Lung (tissue), 12 donors: ENCODE data around the gene NOP16. TPM values are rescaled to one million over a fixed set of nuclear protein-coding genes. Genes with fewer than 3 reads are reported as not detected.
A peak's percentile ranks its signal among the peaks of the same experiment; 100 is the strongest.

Experiments used
- ATAC-seq: fragments of 200-7000 bp; cut with Tn5 transposase; one replicate; pipeline ENCODE4 v1.9.1; 2020; ENCODE audit warnings: moderate number of reproducible peaks; ENCODE audit not compliant: insufficient read depth, low FRiP score
- DNase-seq, 3 donors: peaks; one replicate each; pipeline ENCODE4 v3.0.0-alpha.2; 2013 to 2017
- H3K27ac ChIP-seq, 2 donors: one replicate each; pipeline ENCODE4 v1.5.1; 2013; ENCODE audit warnings: mild to moderate bottlenecking in 2 of 2, moderate library complexity in 2 of 2, control low read depth in 1 of 2, inconsistent platforms in 1 of 2, low read depth in 1 of 2, low read length in 1 of 2
- H3K27me3 ChIP-seq, 3 donors: one replicate each; pipeline ENCODE4 v1.5.1; 2013; ENCODE audit warnings: low read length in 2 of 3; ENCODE audit not compliant: control insufficient read depth in 3 of 3, insufficient read depth in 3 of 3
- H3K36me3 ChIP-seq, 4 donors: one replicate each; pipeline ENCODE4 v1.5.1; 2013; ENCODE audit warnings: low read length in 4 of 4, mild to moderate bottlenecking in 1 of 4, moderate library complexity in 1 of 4; ENCODE audit not compliant: control insufficient read depth in 4 of 4, insufficient read depth in 4 of 4
- H3K4me1 ChIP-seq, 5 donors: one replicate each; pipeline ENCODE4 v1.5.1; 2013; ENCODE audit warnings: low read length in 5 of 5, mild to moderate bottlenecking in 2 of 5, moderate library complexity in 1 of 5; ENCODE audit not compliant: control insufficient read depth in 5 of 5, insufficient read depth in 5 of 5
- H3K4me3 ChIP-seq: one replicate; pipeline ENCODE4 v1.5.1; 2013; ENCODE audit warnings: mild to moderate bottlenecking, control low read depth, moderate library complexity
- H3K9ac ChIP-seq, 2 donors: one replicate each; pipeline ENCODE4 v1.5.1; 2013; ENCODE audit warnings: low read length in 2 of 2, control low read depth in 1 of 2; ENCODE audit not compliant: insufficient read depth in 1 of 2
- H3K9me3 ChIP-seq, 4 donors: one replicate each; pipeline ENCODE4 v1.5.1; 2013; ENCODE audit warnings: low read length in 3 of 4, mild to moderate bottlenecking in 1 of 4, moderate library complexity in 1 of 4; ENCODE audit not compliant: control insufficient read depth in 4 of 4, insufficient read depth in 3 of 4
- CTCF ChIP-seq: IDR thresholded peaks from 2 replicates; pipeline ENCODE4 v1.5.1; 2012; ENCODE audit warnings: mild to moderate bottlenecking; ENCODE audit errors: control extremely low read depth, extremely low read depth
- WGBS, 2 donors: extraction: QIAGEN DNeasy Blood & Tissue Kit; methylation state at CpG; one replicate each; pipeline ENCODE4 v1.1.7; 2013; 5-methylcytosine and 5-hydroxymethylcytosine counted together
- polyA plus RNA-seq, 2 donors: library from polyadenylated mRNA; stranded (reverse); fragments of 200-250 nt; gene quantifications; one replicate each; pipeline ENCODE4 v1.2.1, GENCODE V29; 2013
- total RNA-seq, 2 donors: library from RNA; depleted of rRNA in 1 of 2; stranded (reverse); fragments of >200 nt in 1 of 2; gene quantifications; one replicate each; pipeline ENCODE4 v1.2.1, GENCODE V29; 2014 to 2021
- donor health status: control.
- donor health status: control.
- donor health status: Bipolar disorder and iron deficiency.
- donor health status: healthy.
- donor health status: DM: yes; HTN: yes; CAD: no.

Gene NOP16
- total and polyA plus RNA-seq, 4 donors: 5.0 to 52.1 (median 36.5) TPM

GRCh38 chr5:176371621-176372539 is 16.5 kb downstream of the NOP16 start:
- WGBS, 2 donors: 91 to 92% methylated on average over 13 of the region's 13 CpGs
- H3K27ac ChIP-seq: peak overlapping the region in 1 of 2 donors; percentile 11
- no peak for ATAC-seq
- H3K27me3 ChIP-seq: no peaks in the 10 kb centered on the region
- TF ChIP-seq CTCF: no peak
- H3K4me1 ChIP-seq: peaks cover 0 to 12% (median 4%) of the 10 kb centered on the region in 5 donors
- H3K4me3 ChIP-seq: no peak overlapping the region
- no peaks in the 10 kb centered on the region for H3K9me3 ChIP-seq
- H3K9ac ChIP-seq: no peak overlapping the region
- H3K36me3 ChIP-seq: peaks cover 0 to 33% (median 8%) of the 10 kb centered on the region in 4 donors
- no peak for DNase-seq

GRCh38 chr5:176369934-176370711 is 18.3 kb downstream of the NOP16 start:
- Histone ChIP-seq H3K27ac (no peak overlapping the region), H3K9me3 (no peaks in the 10 kb centered on the region), H3K4me3 (no peak overlapping the region), H3K36me3 (peaks cover 0 to 30% (median 8%) of the 10 kb centered on the region in 4 donors), H3K9ac (no peak overlapping the region), H3K27me3 (no peaks in the 10 kb centered on the region), H3K4me1 (peaks cover 4 to 12% (median 5%) of the 10 kb centered on the region in 5 donors)
- DNase-seq: no peak
- ATAC-seq: no peak
- WGBS, 2 donors: 91 to 92% methylated on average over 8 of the region's 8 CpGs
- TF ChIP-seq CTCF: no peak

- Histone ChIP-seq H3K27me3 (no peaks in the 10 kb centered on the region), H3K4me3 (no peak overlapping the region), H3K9me3 (no peaks in the 10 kb centered on the region), H3K36me3 (peaks cover 0 to 30% (median 8%) of the 10 kb centered on the region in 4 donors), H3K27ac (no peak overlapping the region), H3K9ac (no peak overlapping the region), H3K4me1 (peaks cover 4 to 16% (median 6%) of the 10 kb centered on the region in 5 donors)
- ATAC-seq: no peak
- no peak for DNase-seq
- TF ChIP-seq CTCF: no peak
- 95 to 97% methylated on average over 11 to 13 of the region's 13 CpGs for WGBS, 2 donors
Measured at GRCh38 chr5:176368726-176369125, 19.7 kb downstream of the NOP16 start.
